Lung microvascular endothelial cell (primary cell): ENCODE measurements around the gene MLANA. TPM values are rescaled to one million over a fixed set of nuclear protein-coding genes. Genes with fewer than 3 reads are reported as not detected.
"Not testable (repeated sequence)": the region's sequence is repeated elsewhere in the genome, so short reads cannot be mapped to it uniquely, and the experiment has no call there.

Source experiments
- DNase-seq, 2 donors: peaks; one replicate each; pipeline versions ENCODE4 v3.0.0 to v3.0.0-alpha.2; 2010; ENCODE audit warnings: low read depth in 2 of 2
- total RNA-seq: library from RNA; depleted of rRNA; stranded (reverse); fragments of >200 nt; gene quantifications from 2 replicates; pipeline ENCODE4 v1.2.1, GENCODE V29; 2014

MLANA gene
- total RNA-seq, 1 donor from 2014 or later, result not detected

DNA sequence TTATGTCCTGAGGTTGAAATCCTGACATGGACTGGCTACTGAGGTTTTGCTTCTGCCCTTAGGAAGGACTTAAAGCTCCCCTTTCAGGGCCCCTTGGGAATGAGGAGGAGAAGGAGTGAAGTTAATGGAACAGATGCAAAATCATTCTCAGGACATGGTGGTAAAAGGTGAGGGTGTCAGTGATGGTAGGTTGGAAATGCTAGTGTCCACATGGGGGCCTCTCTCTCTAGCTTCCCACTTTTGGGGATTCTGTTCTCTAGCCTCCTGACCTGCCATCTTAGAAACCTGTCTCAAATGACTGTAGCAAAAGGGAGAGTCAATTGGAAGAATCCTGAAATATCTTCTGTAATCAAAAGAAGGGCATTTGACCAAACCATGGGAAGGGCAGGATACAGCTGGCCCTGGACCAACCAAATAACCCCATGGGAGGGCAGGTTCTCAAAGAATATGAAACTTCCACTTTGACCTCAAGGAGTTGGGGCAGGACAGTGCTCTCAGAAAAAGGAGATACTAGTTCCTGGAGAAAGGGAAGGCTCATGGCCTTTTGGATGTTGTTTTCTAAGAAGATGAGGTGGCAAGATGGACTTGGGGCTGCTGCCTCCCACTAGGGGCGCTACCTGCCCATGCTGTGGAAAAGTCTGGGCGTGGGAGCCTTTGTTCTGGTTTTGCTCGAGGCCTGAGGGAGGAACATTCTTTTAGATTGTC lies 21.2 kb upstream of the MLANA start:
- DNase-seq, result no peak

GRCh38 chr9:5870020-5870339 lies 20.7 kb upstream of the MLANA start:
- DNase-seq, result no peak

GRCh38 chr9:5870691-5871090 lies 20.0 kb upstream of the MLANA start:
- DNase-seq, result peak; percentile 35 to 78

DNA sequence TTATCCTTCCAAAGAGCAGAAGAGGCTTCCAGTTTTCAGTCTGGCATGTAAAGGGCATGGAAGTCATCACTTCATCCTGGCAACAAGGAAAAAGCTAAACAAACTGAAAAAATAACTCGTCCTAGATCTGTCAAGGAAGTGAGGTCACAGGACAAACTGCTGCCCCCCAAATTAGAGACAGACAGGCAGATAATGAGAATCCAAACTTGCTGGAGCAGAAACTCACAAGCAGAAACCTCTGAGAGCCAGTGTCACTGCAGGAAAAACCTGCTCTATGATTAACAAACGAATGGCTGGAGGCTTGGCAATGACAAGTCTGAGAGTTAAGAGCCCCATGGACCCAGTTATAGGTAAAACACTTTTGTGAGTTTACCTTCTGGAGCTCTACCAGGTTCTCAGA lies 18.9 kb upstream of the MLANA start:
- peak; percentile 57 to 77 for DNase-seq

- DNase-seq, result no peak
Measured at GRCh38 chr9:5872511-5872910, 18.2 kb upstream of the MLANA start.

DNA sequence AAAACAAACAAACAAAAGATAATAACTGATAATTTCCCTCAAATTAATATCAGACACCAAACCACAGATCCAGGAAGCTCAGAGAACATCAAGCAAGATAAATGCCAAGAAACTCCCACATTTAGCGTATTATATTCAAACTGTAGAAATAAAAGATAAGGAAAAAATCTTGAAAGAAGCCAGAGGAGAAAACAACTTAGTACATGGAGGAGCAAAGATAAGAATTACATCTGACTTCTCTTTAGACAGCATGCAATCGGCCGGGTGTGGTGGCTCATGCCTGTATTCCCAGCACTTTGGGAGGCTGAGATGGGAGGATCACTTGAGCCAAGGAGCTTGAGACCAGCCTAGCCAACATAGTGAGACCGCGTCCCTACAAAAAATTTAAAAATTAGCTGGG lies 17.2 kb upstream of the MLANA start:
- no peak for DNase-seq

- no peak for DNase-seq
Measured at GRCh38 chr9:5874048-5874447, 16.6 kb upstream of the MLANA start.

DNA sequence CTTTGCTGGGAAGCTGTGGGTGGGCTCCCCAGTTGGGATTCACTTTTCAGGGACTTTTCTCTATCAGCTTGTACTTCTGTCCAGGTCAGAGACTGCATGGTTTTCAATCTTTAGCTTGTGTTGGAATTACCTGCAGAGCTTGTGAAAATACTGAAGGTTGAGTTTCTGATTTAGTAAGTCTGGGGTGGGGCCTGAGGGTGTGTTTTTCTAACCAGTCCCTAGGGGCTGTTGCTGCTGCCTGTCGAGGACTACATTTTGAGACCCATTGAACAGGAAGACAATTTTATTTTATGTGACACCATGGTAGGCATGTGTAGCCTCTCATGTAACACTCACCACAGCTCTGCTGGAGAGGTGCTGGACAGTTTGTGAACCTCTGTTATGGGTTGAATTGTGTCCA lies 14.7 kb upstream of the MLANA start:
- no peak for DNase-seq

DNA sequence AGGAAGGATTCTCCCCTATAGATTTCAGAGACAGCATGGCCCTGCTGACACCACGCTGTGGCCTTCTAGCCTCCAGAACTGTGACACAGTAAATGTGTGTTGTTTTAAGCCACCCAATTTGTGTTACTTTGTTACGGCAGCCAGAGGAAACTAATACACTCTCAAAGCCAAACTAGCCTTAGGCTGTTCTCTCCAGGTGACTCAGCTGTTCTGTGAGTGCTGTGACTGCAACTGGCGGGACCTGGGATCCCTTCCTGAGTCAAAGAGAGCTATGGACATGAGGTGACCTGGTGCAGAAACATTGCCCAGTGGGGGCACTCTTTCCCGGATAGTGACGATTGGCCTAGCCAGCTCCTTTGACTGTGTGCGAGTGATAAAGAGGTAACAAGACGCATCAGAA lies 14.0 kb upstream of the MLANA start:
- no peak for DNase-seq

DNA sequence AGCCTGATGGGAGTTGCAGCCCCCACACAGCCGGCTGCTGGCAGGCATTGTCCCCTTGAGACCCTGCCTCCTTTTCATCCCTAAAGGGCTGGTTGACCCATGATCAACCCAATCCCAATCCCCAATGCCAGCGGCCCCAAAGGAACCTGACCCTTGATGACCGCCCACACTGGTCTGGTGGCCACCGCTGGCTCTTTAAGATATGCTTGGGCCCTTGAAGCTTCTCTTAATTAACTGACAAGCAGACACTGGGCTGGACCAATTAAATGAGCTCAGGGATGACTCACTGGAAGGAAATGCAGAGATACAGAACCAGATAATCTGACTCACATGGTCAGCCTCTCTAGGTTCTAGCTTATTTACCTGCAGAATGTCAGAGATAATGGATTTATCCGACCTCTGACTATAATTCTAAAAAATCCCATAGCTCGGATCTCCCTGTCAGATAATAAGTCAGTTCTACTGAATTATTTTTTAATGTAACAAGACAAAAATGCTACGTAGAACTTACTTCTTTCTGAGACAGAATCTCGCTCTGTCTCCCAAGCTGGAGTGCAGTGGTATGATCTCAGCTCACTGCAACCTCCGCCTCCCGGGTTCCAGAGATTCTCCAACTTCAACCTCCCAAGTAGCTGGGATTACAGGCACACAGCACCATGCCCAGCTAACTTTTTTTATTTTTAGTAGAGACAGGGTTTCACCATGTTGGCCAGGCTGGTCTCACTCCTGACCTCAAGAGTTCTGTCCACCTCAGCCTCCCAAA lies 11.1 kb upstream of the MLANA start:
- DNase-seq, result peak; percentile 28 to 81

DNA sequence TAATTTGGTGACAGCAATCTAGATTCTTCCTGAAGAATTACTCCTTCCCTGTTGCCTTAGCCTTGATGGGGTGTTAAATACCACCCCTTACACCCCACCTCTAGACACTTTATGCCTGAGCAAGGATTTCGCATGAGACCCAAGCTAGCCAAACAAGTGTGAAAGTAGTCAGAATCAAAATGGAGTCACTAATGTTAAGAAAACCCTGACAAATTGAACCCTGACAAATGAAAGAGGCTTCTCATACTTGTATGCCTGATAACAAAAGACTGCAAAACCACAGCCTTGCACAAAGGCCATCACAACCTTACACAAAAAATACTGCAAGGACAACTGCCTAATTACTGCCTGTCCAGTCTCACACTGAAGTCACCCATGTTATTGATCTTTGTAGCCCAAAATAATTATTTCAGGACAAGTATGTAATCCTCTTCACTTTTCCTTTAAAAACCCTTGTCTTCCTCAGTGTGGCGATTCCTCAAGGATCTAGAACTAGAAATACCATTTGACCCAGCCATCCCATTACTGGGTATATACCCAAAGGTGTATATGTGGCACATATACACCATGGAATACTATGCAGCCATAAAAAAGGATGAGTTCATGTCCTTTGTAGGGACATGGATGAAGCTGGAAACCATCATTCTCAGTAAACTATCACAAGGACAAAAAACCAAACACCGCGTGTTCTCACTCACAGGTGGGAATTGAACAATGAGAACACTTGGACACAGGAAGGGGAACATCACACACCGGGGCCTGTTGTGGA lies 8.3 kb upstream of the MLANA start:
- not testable (repeated sequence) for DNase-seq

GRCh38 chr9:5884191-5884590 lies 6.5 kb upstream of the MLANA start:
- DNase-seq, result no peak

DNA sequence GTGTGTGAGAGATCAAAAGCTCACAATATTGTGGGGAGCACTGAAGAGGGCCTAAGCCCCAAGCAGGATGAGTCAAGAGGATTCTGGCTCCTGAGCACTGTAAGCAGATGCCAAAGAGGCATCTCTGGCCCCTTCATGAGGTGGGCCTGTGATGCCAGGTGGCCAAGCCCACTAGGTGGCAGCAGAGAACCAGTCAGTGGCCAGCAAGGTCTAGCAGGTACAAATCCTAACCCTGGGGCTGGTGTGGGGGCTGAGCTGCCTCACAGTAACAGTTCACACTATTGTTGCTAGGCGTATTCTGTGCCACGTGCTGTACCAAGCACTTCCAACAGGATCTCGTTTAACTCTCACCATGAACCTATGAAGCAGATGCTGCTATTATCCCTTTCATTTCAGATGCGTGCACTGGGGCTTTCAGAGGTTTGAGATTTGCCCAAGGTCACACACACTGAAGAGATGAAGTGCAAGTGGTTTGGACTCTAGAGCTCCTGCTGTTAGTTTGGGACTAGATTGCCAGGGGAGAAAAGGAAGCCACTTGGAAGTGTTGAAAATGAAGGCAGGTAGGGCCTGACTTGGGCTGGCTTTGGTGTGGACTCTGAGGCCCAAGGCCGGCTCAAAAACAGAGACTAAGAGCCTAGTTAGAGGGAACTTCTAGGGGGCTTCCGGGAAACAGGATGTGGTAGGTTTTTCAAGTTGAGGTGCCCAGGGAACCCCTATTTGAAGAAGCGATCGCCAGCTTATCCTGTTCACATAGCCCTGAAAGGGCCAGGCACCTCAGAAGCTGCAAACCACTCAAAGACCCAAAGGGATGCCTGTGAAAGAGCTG lies 4.4 kb upstream of the MLANA start:
- peak; percentile 77 to 88 for DNase-seq

DNA sequence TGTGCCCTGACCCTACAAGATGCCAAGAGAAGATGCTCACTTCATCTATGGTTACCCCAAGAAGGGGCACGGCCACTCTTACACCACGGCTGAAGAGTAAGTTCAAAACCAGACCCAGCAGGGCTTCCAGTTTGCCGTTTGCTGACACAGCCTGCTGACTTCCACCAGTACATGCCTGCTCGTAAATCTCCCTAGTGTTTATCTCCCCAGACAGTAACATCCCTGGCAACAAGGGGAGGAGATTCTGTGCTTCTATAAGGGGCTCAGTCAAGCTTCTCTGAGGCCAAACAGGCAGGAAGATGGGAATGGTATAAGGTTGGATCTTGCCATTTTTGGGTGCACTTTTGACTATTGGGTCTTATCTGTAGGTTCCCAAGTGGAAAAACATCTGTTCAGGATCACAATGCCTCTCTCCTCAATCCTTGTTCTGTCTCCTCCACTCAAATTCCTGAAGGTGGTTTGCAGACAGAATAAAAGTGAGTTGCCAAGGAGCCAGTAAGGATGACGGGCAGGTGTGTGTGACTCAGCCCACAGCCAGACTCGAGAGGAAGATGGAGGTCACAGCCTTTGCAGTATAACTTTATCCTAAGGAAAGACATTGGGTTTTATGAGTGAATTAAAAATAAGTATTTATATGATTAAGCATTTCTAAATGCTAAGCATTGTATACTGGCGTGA lies 1.9 kb downstream of the MLANA start:
- peak in 1 of 2 donors; percentile 47 for DNase-seq

GRCh38 chr9:5893134-5893505 lies 2.4 kb downstream of the MLANA start:
- no peak for DNase-seq

DNA sequence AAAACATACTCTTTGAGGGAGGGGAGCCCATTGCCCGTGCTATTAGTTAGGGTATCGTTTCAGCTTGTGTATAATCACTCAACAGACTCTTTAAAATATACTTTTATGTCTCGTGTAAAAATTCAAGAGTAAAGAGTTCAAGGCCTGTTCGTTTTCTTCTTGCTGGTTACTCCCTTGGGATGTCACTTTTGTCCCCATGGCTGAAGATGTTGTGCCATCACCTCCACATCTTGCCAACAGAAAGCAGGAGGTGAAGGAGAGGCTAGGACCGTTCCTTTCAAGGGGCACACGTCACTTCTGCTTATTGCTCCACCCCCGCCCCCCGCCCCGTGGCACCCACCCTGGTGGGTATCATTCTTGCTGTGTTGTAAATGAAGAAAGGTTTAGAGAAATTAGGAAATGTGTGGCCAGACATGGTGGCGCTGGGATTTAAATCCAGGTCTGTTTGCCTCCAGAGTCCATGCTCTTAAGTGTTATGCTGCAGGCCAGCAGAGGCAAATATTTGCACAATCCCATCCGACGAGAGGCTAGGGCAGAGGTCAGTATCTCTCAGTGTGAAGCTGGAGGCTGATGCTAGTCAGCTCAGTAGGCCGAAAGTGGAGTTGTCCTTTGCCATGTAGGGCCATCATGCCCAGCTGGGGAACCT lies 3.0 kb downstream of the MLANA start:
- no peak for DNase-seq

DNA sequence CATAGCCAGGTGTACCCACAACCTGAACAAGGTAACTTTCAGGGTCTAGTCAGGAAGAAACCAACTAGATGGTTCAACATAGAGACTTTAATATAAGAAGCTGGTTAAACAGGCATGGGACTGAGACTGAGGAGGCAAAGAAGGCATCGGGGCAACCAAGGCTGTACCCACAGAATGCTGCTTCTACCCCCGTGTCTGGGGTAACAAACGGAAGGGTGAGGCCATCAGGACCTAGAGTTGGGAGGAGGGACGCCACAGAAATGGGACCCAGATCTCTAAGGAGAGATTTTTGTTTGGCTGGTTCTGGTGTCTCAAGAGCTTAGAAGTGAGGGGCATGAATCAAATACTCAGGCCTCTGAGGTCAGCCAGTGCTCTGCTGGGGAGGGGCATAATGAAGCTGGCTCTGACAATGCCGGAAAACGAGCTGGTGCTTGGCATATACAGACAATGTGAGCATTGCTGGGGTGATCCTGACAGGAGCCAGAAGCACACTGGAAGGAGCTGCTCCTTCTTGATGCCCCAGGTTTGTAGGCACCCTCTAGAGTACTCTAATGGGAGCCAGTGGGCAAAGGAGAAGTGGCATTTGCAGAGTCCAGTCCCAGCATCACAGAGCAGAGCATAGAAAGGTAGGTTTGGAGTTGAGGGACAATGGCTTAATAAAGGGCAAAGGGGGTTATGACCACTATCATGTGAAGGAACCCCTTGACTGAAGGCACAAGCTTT lies 3.7 kb downstream of the MLANA start:
- no peak for DNase-seq

GRCh38 chr9:5895782-5896181 lies 5.1 kb downstream of the MLANA start:
- DNase-seq, result peak; percentile 60 to 79

GRCh38 chr9:5896863-5897262 lies 6.2 kb downstream of the MLANA start:
- peak in 1 of 2 donors; percentile 42 for DNase-seq

GRCh38 chr9:5897851-5898250 lies 7.2 kb downstream of the MLANA start:
- DNase-seq, result peak in 1 of 2 donors; percentile 38
